Stimulated activated CD4-positive, alpha-beta T cell treated with anti-CD3 and anti-CD28 coated beads, TNF-alpha, amount 100 ng/mL, for 4 hours (primary cell): ENCODE data around the gene ARHGDIG.
"Not testable (repeated sequence)": the region's sequence is repeated elsewhere in the genome, so short reads cannot be mapped to it uniquely, and the experiment has no call there.

Experiments
- DNase-seq, 3 experiments: peaks; one replicate each; pipeline ENCODE4 v3.0.0-alpha.2; 2020; ENCODE audit warnings: low read depth in 3 of 3

ARHGDIG gene

DNA sequence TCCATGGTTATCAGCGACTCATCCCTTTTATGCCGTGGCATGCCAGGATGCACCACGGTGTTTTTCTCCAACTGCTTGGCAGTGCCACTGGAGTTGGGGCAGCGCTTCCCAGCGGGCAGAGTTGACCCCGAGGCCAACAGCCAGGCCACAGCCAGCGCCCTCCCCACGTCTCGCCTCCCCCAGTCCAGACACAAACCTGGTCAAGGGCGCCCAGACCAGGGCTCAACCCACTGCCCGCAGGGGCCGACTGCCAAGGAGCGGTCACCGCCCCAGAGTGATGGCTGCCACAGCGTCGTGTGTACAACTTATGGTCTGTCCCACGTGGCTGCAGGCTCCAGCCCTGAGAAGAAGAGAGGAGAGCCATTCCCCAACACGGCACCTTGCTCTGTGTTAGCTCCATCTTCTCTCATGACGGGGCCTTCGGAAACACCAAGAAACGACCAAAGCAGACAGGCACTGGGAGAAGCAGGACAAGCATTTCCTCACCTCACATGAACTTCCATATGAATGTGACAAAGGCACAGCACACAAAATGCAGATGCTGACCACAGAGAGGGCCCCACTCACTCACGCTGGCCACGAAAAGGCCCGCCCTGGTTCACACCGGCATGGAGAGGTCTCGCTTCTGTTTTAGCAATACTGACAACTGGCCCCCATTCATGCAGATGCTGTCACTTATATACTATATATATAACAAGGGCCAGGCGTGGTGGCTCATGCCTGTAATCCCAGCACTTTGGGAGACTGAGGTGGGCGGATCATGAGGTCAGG is 45.2 kb downstream of the ARHGDIG start:
- DNase-seq = no peak

DNA sequence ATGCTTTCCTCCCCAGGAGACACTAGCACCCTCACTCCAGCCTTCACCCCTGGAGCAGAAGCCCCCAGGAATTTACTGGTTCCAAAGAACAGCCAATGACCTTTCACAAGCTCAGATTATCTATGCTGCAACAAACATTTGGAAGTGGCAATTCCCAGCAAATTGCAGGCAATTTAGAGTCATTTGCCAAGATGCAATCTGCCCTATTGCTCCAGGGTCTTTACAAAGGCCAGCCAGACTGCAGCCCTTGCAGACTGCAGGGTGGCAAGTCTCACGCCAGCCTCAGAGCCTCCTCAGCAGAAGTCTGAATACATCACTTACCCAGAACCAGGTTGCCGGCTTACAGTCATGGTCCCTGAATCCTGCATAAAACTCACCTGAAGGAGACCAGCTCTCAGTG is 50.4 kb downstream of the ARHGDIG start:
- no peak for DNase-seq

DNA sequence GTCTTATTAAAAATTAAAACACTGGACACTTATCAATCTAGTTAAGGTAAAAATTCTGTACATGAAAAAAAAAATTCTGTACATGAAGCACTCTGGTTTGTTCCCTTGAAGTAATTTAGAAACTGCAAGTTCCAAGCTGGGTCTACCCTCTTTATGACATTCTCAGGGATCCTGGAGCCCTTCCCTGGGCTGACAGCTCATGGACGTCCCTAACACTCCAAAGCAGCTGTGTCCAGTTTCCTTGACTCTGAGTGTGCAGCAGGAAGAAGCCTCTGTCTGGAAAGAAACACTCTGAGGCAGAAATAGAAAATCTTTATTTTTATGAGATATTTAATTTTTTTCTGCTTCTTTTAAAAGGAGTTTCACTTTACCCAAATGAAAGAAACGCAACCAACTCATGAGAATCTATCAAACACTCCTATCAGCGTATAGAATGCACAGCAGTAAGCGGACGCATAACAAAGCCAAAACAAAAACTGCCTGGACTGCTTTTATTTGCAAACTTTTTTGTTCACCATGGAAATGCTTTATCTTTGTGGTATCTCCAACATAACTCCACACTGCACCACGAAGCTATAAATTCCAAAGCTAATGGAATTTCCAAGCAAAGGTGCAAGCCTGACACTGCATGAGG is 50.9 kb downstream of the ARHGDIG start:
- not testable (repeated sequence) for DNase-seq
